Measurements from ENCODE around the gene NRXN3.

- TF ChIP-seq HCFC1 (IDR thresholded peaks at IDR 0.05; ENCODE audit: low read depth, low read length), result no peak
- no peak for TF ChIP-seq CTCF (CRISPR knock-in tag; IDR thresholded peaks at IDR 0.05)
- no peak for TF ChIP-seq NFIC (IDR thresholded peaks at IDR 0.05; ENCODE audit: low read length)
- TF ChIP-seq JUND (CRISPR knock-in tag; IDR thresholded peaks at IDR 0.05), result no peak
- TF ChIP-seq ZBTB44 (CRISPR knock-in tag; IDR thresholded peaks at IDR 0.05), result no peak
- TF ChIP-seq CSRNP1 (CRISPR knock-in tag; IDR thresholded peaks at IDR 0.05), result no peak
- TF ChIP-seq RBFOX2 (IDR thresholded peaks at IDR 0.05; ENCODE audit: low read depth, low read length), result no peak
- no peak for TF ChIP-seq MAFG (CRISPR knock-in tag; IDR thresholded peaks at IDR 0.05)
- TF ChIP-seq HOXA7 (CRISPR knock-in tag; IDR thresholded peaks at IDR 0.05), result no peak
- TF ChIP-seq NFKBIZ (CRISPR knock-in tag; IDR thresholded peaks at IDR 0.05), result no peak
- no peak for TF ChIP-seq CBX2 (IDR thresholded peaks at IDR 0.05; ENCODE audit: low read depth, low read length)
- TF ChIP-seq CBX2 (CRISPR knock-in tag; IDR thresholded peaks at IDR 0.05; ENCODE audit: low read depth), result no peak
- TF ChIP-seq POLR2A (IDR thresholded peaks at IDR 0.05; ENCODE audit: insufficient read depth in 1 of 2, low read depth in 2 of 2, low read length in 2 of 2), result no peak
These were observed 1461.1 kb downstream of the NRXN3 start for GRCh38 chr14:79631276-79631675.

All from HepG2 (cell line).